Suppressor macrophage treated with lipopolysaccharide for 1 hour (primary cell): ENCODE data around the gene PACS2.
"Not testable (repeated sequence)": the region's sequence is repeated elsewhere in the genome, so short reads cannot be mapped to it uniquely, and the experiment has no call there.

Source experiments
- DNase-seq, 3 donors: peaks; one replicate each; pipeline ENCODE4 v3.0.0-alpha.2; 2020 to 2022

PACS2 gene

DNA sequence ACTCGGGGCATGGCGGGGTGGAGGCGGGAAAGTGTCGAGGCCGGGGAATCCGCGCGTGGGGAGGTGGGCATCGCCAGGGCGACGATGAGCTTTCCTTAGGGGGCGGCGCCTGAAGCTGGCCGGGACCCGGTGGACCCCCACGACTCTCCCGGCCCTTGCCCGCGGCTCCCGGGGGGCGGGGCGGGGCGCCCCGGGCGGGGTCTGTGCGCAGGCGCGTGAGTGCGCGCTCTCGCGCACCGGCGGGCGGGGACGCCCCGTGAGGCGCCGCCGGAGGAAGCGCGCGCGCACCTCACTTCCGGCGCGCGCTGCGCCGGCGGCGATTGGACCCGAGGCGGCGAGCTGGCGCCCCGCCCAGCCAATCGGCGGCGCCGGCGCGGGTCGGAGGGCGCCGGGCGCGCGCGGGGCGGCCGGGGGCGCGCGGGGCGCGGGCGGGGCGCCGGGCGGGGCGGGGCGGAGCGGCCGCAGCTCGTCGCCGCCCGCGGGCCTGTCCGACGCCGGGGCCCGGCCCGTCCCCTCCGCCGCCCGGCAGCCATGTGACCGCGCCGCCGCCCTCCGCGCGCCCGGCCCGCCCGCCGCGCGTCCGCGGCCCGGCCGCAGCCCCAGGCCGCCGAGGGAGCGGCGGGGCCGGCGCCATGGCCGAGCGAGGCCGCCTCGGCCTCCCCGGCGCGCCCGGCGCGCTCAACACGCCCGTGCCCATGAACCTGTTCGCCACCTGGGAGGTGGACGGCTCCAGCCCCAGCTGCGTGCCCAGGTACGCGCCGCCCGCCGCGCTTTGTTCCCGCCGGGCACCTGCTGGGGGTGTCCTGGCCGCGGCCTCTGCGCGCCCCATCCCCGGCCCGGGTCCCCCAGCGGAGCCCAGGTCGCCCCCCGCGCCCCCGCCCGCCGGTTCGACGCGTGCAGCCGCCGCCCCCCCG, at the start of gene PACS2:
Gene PACS2, plus strand, starts transcription at position 462 of the 914 bp plus-strand sequence. Its CDS starts 171 bp downstream, at position 633.
- DNase-seq, result peak; percentile 91 to 98 (median 97)

DNA sequence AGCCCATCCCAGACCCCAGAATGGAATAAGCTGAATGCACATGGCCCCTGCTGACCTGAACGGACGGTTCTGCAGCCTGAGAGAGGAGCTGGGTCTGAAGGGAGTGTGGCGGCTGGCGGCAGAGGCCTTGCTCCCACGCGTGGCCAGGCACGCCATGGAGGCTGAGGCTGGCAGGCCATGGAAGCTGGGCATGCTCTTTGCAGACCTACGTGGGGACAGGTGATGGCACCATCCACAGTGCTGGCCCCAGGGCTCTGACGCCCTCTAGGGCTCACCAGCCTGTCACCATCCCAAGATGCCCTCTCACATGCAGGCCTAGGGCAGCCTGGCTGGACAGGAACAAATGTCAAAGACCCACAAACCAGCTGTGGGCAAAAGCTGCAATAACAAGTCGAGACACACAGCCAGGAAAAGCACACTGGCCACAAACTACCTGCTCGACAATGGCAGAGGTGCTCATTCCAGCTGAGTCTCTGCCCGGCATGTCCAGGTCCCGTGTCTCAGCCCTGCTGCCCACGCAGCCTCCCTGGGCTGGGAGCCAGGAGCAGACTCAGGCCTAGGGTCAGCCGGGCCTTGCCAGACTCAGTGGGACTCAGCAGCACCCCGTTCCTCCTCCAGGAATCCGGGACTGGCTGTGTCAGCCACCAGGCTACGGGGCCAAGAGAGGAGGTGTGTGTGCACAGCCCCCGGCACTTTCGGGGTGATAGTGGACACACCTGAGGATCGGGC, 46.6 kb upstream of the PACS2 start:
- no peak for DNase-seq

DNA sequence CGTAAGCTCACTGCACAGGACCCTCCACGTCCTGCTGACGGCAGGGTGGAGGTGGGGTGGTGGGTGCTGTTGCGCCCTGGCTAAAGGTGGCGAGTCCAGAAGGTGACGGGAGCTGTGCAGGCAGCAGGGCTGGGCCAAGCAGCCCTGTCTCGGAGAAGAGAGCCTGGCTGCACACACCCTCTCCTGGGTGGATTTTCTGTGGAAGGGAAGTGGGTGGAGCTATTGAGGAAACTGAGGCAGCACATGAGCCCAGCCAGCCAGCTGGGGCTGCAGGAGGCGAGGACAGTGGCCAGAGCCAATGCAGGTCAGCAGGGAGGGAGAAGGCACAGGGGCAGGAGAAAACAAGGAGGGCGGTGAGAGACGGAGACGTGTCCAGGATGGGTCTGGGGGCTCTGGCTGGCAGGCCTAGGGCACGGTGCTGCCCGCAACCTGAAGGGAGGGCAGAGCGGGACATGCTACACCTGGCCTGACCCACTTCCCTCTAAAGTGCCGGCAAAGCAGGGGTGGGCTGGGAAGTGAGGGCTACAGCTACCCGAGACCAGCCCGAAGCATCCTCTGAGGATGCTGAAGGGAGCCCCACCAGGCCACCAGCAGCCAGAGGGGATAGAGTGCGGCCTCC, 45.7 kb upstream of the PACS2 start:
- DNase-seq, result no peak

DNA sequence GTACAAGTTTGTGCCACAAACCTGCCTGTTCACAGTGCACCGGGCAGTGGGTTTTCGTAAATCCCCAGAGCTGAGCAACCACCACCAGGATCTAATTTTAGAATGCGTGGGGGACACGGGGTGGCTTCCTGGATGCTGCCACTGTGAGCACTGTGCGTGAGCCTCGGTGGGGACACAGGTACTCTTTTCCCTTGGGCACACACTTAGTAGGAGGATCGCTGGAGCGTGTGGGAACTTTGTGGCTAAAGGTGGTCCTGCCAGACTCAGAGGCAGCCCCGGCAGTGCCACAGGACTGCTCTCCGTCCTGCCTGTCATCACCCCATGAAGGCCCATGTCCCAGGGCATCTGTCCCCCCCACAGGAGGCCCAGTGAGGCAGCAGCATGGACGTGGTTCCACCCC, 45.1 kb upstream of the PACS2 start:
- no peak for DNase-seq

DNA sequence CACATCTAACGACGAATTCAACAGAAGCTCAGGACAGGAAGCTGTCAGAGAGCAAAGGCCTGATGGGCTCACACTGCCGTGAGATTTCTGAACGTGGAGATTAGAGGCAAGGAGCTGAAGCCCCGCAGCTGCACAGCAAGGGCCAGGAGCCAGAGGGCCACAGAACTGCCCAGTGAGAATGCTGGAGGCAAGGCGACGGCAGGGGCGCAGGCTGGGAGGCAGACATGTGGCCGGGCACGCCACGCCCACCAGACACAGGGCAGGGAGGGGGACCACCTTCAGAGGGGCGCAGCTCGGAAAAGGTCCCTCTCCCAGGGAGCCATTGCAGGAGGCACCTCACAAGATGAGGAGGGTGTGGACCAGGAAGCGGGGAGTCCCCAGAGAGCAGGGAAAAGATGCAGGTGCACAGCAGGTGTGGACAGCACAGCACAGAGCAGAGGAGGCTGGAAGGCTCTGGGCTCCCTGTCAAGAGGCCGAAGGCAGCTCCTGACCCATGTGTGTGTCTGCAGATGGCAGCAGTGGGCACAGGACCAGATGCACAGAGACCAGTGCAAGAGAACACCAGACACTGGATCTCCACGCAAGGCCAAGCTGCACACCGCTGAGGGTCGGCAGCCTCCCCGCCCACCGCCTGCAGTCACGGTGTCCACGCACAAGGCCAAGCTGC, 43.2 kb upstream of the PACS2 start:
- no peak for DNase-seq

DNA sequence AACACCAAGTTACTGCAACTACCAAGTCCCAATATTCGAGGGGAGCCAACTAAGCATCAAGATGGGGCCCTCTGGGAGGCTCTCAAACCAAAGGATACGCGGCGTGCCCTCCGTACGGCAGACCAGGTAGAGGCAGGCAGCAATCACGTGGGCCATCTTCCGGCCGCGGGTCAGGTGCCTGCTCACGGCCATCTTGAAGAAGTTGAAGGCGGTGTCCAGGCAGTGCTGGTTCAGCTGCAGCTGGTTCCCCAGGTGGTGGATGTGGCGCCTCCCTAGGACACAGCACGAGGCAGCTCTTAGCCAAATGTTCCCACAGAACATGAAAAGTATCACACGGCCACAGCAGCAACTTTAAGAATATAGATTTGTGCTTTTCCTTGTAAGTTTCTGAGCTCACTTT, 41.9 kb upstream of the PACS2 start:
- no peak for DNase-seq

DNA sequence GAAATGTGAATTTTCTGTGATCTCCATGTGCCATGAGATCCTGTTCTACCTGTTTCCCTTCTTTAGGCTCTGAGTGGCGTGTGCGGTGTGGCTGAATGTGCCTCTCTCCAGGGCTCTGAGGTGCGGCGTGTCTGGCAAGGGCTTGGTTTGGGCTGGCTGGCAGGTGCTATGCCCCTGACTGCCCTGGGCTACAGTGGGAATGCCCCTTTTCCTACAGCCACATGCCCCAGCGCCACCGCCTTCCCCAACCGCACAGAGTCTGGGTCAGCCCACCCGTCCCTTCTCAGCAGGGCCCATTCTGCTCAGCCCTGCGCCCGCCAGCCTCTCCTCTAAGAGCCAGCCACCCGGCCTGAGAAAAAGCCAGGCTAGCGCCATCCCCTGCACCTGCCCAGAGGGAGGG, 41.5 kb upstream of the PACS2 start:
- DNase-seq, result no peak

DNA sequence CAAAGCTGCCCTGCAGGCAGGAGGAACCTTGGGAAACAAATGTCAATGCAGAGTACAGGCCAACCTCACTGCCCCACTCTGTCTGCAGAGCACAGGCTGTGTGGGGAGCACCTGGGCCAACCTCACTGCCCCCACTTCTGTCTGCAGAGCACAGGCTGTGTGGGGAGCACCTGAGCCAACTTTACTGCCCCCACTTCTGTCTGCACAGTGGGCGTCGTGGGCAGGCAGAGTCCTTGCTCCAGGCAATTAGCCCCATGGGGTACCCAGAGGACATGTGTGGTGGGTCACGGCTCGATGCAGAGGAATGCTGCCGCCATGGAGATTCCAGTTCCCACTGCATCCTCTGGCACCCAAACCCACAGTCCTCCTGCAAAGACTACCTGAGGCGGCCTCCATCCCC, 39.9 kb upstream of the PACS2 start:
- no peak for DNase-seq

DNA sequence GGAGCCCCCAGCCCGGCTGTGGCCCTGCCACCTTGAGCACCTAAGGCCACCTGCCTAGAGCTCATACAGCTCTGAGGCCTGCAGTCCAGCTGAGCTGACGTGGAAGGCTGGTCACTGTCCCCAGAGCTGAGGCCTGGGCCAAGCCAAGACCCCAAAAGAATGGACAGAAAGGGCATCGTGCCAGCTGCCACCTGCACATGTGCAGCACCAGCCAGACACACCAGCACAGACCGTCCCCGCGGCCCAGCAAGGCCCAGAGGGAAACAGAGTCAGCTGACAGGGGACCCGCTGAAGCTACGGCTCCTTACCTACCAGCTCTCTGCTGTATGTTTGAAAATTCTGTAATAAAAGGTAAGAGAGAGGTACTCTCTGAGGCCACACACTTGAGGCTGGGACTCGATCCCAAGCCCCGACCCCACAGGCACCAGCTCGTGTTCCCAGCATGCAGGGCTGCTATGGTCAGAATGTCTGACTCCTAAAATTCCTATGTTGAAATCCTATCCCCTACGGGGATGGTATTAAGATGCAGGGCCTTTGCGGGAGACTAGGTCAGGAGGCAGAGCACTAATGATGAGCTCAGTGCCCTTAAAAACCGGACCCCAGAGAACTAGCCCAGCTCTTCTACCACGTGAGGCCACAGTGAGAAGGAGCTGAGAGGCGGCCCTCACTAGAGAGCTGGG, 39.1 kb upstream of the PACS2 start:
- no peak for DNase-seq

DNA sequence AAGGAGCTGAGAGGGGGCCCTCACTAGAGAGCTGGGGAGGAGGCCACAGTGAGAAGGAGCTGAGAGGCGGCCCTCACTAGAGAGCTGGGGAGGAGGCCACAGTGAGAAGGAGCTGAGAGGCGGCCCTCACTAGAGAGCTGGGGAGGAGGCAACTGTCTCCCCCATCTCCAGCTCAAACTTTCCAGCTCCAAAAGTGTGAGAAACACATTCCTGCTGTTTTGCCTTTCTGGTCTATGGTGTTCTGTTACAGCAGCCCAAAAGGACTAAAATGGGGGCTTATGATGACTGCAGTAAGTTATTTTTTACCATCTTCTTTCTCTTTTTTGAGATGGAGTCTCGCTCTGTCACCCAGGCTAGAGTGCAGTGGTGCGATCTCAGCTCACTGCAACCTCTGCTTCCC, 37.1 kb upstream of the PACS2 start:
- not testable (repeated sequence) for DNase-seq

DNA sequence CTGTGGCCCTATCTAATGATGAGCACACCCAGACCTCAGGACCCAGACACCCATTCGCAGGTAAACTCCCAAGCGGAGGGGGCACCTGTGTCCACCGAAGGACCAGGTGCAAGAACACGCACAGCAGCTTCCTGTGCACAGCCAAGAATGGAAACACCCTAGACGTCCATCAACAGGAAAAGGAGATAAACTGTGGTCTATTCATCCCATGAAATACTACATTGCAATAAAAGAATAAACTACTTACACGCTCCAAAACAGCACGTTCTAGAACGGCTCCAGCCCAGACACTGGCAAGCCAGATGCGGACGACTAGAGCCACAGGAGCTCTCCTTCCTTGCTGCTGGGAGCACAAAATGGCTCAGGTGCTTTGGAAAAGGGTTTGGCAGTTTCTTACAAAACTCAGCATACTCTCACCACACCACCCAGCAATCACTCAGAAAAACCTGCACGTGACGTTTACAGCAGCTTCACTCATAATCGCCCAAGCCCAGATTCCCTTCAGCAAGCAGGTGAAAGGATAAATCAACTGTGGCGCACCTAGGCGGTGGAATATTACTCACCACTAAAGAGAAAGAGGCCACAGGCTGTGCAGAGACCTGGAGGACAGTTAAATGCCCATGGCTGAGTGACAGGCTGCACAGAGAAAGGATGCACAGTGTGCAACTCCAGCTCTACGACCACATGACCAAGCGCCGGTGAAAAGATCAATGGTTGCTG, 34.7 kb upstream of the PACS2 start:
- DNase-seq, result no peak

DNA sequence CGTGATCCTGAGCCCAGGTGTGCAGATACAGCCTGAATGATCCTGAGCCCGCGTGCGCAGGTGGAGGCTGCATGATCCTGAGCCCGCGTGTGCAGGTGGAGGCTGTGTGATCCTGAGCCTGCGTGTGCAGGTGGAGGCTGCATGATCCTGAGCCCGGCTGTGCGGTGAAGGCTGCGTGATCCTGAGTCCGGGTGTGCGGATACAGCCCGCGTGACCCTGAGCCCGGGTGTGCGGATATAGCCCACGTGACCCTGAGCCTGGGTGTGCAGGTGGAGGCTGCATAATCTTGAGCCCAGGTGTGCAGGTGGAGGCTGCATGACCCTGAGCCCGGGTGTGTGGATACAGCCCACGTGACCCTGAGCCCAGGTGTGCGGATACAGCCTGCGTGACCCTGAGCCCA, 34.0 kb upstream of the PACS2 start:
- DNase-seq, result no peak

DNA sequence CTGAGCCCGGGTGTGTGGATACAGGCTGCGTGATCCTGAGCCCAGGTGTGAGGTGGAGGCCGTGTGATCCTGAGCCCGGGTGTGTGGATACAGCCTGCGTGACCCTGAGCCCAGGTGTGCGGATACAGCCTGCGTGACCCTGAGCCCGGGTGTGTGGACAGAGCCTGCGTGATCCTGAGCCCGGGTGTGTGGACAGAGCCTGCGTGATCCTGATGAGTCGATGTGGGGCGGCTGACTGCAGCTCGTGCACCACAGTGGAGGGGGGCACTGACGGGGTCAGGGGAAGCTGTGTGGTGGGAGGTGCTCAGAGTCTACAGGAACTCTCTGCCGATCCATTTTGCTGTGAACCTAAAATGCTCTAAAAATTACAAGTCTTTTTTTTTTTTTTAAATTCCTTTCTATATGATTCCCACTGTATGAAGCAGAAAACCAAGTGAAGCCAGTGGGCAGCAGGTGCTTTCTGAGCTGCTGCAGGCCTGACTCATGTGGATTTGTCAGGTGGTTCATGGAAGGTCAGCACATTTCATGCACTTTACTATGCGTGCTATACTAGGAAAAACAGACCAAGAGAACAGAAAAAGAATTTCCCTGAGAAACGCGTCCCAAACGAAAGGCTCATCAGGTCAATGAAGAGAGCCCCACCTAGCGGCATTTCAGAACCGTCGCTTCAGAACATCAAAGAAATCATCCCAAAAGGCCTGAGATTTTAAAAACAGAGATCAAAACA, 33.0 kb upstream of the PACS2 start:
- DNase-seq, result peak; percentile 51 to 60 (median 60)

DNA sequence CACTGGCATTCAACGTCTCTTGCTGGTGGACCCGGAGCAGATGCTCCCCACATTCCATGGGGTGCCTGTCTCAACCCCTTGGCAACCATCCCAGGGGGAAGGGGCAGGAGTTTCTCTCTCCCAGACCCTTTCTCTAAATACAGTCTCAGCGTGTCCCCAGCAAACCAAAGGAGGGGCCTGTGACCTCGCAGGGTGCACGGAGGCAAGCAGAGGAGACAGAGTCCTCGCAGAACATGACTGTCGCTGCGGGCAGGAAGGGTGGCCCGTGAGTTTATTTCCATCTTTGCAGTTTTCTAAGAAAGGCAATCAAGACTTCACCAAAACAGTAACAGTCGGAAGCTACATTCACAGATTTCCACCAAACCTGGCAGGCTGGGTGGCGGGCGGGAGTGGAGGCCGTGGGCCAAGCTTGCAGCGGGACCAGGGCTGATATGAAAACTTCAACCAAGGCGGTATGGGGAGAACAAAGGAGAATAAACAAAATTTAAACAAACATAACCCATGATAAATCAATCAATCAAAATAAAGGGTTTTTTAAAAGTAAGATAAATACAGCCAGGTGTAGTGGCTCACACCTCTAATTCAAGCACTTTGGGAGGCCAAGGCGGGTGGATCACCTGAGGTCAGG, 32.3 kb upstream of the PACS2 start:
- DNase-seq, result no peak

DNA sequence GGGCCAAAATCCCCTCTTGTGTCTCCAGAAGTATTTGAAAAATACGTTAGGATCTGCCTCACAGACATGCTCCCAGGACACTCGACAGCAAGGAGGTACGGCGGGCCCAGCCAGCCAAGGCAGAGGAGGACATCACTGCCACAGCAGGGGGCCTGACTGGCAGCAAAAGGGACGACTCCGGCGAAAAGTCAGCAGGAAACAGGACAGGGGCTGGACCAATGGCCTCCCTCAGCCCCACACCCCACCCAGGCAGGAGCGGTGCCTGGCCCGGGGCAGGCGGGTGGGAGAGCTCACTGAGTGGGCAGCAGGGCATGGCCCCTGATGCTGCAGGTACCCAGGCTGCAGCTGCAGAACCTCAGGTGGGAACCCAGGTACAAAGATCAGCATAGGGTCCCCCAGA, 31.5 kb upstream of the PACS2 start:
- no peak for DNase-seq

DNA sequence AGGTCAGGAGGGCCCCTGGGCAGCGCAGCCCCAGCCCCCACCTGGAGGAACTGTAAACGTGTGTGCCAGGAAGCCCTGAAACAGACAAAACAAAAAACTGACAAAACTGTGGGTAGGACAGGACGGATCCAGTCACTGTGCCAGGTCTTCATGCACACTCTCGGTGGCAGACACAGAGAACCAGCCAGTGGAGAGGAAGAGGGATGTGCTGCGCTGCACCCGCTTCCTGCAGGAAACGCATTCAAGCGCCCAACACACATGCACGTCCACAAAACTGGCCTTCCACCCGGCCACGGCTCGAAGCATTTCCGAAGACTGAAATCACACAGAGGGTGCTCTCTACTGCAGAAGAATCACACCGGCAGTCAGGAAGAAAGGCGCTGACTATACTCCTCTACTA, 30.6 kb upstream of the PACS2 start:
- DNase-seq, result no peak

DNA sequence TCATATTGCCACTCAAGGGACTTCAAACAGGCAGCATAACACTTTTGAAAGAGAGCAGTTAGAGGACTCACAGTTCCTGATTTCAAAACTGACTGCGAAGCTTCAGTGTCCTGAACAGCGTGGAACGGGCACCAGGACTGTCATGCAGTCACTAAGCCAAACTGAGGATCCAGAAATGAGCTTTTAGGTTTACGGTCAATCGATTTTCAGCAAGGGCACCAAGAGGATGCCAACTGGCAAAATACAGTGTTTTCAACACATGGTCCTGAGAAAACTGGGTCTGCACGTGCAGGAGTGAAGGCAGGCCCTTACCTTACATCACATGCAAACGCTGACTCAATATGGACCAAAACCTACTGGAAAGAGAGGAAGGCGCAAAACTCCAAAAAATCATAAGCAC, 29.4 kb upstream of the PACS2 start:
- DNase-seq, result no peak

DNA sequence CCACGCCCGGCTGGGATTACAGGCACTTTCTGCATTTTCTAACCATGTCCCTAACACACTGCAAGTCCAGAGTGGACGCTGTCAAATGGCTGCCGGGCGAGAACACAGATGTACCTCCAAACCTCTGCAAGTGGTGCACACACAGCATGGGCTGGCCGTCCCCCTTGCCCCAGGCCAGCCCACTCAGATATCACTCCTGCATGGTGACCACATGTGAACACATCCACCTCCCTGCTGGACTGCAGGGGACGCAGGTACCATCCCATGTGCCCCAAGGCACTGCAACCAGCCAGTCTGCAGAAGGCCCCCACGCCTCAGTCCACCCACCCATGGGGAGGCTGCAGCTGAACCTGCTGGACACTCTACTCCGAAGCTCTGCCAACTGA, 27.8 kb upstream of the PACS2 start:
- DNase-seq, result no peak

DNA sequence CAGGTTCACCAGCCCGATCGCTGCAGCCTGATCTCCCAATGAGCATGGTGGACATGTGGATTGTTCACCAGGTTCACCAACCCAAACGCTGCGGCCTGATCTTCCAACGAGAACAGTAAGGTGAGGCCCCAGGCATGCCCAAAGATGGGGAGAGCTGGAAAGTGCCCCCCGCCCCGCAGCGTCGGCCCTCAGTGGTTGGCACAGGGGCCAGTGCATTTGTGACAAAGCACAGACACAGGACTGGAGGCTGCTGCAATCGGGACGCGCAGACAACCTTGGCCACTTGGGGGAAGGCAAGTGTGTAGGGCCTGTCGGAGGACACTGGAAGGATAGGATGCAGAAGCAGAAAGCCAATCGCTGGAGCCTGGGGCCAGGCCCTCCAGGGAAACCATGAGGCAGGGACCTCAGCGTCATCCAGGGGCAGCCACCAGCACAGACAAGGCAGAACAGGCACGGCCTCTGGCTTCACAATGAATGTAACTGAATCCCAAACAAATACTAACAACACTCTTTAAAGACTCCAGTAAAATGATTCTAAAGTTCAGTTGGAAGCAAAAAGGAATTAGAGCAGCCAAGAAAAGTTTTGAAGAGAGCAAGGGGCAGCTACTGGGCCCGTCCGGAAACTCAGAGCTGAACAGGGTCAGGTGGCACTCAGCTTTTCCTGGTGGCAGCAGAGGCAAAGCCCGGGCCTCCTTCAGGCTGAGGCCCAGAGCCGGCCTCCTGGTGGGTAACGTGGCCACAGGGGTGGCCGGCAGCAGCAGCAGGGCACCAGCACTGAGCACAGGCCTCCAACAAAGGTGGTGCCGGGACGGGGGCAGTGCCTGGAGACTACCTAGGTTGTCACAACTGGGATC, 27.1 kb upstream of the PACS2 start:
- DNase-seq, result no peak

DNA sequence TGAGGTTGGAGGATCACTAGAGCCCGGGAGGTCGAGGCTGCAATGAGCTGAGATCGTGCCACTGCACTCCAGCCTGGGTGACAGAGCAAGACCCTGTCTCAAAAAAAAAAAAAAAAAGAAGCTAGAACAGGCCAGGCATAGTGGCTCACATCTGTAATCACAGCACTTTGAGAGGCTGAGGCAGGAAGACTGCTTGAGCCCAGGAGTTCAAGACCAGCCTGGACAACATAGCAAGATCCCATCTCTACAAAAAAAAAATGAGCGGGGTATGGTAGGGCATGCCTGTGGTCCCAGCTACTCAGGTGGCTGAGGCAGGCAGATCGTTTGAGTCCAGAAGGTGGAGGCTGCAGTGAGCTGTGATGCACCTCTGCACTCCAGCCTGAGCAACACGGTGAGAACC, 25.6 kb upstream of the PACS2 start:
- DNase-seq, result not testable (repeated sequence)
